ENCODE results near the gene ZSCAN12. TPM values are rescaled to one million over a fixed set of nuclear protein-coding genes. Genes with fewer than 3 reads are reported as not detected.

ZSCAN12 gene
- total RNA-seq, 2 donors from 2014 or later = 5.9 to 10.2 TPM

DNA sequence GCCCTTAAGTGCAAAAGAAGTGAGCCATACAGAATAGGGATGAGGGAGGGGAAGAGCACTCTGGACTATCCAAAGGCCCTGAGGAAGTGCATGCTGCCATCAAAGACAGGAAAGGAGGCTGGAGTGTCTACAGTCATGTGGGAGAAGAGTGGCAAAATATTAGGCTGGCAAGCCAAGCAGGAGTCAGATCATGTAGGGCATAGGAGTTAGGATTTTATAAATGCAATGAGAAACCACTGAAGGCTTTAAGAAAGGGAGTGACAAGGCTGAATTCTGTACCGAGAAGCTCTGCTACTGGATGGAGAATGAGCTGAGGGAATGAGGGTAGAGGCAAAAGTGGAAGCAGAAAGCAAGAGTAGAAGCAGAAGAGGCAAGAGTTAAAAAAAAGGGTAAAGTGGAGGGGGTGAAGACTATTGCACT lies 65.9 kb downstream of the ZSCAN12 start:
- WGBS = 90% methylated on average over 1 of the region's 1 CpG
- Histone ChIP-seq H3K27ac (no peak overlapping the region), H3K27me3 (replicated peaks; ENCODE audit: insufficient read depth) (no peaks in the 10 kb centered on the region), H3K4me3 (no peak overlapping the region), H3K4me1 (replicated peaks) (no peaks in the 10 kb centered on the region), H3K36me3 (no peaks in the 10 kb centered on the region), H3K9me3 (no peaks in the 10 kb centered on the region)
- no peak for DNase-seq (ENCODE audit: low spot score)
- TF ChIP-seq, protein P1, sequence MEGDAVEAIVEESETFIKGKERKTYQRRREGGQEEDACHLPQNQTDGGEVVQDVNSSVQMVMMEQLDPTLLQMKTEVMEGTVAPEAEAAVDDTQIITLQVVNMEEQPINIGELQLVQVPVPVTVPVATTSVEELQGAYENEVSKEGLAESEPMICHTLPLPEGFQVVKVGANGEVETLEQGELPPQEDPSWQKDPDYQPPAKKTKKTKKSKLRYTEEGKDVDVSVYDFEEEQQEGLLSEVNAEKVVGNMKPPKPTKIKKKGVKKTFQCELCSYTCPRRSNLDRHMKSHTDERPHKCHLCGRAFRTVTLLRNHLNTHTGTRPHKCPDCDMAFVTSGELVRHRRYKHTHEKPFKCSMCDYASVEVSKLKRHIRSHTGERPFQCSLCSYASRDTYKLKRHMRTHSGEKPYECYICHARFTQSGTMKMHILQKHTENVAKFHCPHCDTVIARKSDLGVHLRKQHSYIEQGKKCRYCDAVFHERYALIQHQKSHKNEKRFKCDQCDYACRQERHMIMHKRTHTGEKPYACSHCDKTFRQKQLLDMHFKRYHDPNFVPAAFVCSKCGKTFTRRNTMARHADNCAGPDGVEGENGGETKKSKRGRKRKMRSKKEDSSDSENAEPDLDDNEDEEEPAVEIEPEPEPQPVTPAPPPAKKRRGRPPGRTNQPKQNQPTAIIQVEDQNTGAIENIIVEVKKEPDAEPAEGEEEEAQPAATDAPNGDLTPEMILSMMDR (IDR thresholded peaks at IDR 0.05) = no peak
- TF ChIP-seq POLR2A (IDR thresholded peaks at IDR 0.05) = no peak
- TF ChIP-seq POLR2AphosphoS5 (IDR thresholded peaks at IDR 0.05) = no peak
- intact Hi-C loops (cut with DNase I) = no loop called here

DNA sequence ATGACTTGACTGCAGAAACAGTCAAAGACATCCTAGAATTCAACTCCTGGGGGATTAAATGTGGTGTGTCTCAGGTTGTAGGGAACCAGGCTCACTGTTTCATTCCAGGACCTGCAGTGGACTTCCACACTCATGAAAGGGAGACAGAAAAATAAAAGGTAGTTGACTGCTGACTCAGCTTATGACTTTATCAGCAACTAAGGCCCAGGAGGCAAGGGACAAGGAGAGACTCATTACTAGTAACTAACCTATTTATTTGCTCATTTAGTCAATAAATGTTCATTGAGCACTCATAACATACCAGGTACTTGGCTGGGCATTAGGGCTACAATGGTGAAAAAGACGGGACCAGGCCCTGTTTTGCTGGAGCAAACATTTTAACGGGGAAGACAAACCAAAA lies 66.5 kb downstream of the ZSCAN12 start:
- Histone ChIP-seq H3K4me1 (replicated peaks) (no peaks in the 10 kb centered on the region), H3K36me3 (no peaks in the 10 kb centered on the region), H3K4me3 (no peak overlapping the region), H3K27ac (no peak overlapping the region), H3K9me3 (no peaks in the 10 kb centered on the region), H3K27me3 (replicated peaks; ENCODE audit: insufficient read depth) (no peaks in the 10 kb centered on the region)
- WGBS = 78% methylated on average over 2 of the region's 2 CpGs
- TF ChIP-seq, protein P1 (IDR thresholded peaks at IDR 0.05) = no peak
- no peak for TF ChIP-seq POLR2A (IDR thresholded peaks at IDR 0.05)
- no peak for TF ChIP-seq POLR2AphosphoS5 (IDR thresholded peaks at IDR 0.05)
- intact Hi-C loops (cut with DNase I) = no loop called here
- no peak for DNase-seq (ENCODE audit: low spot score)

DNA sequence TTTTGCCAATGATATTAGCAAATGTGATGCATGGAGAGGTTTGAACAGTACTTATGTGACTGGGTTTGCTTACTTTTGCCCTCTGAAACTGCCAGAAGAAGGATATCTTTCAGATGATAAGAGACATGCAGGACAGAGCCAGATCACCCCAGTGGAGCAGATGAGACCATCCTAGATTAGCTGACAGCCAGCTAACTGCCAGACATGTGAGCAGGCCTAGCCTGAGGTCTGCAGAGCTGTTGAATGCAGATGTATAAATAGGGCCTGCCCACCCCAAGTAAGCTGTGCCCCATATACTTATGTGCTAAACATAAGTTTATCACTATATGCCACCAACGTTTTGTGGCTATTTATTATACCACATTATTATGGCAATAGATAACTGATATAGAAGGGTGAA lies 69.5 kb downstream of the ZSCAN12 start:
- TF ChIP-seq, protein P1 (IDR thresholded peaks at IDR 0.05) = no peak
- TF ChIP-seq POLR2AphosphoS5 (IDR thresholded peaks at IDR 0.05) = no peak
- no peak for TF ChIP-seq POLR2A (IDR thresholded peaks at IDR 0.05)
- Histone ChIP-seq H3K36me3 (peaks cover 10% of the 10 kb centered on the region in 2 donors), H3K27me3 (replicated peaks; ENCODE audit: insufficient read depth) (no peaks in the 10 kb centered on the region), H3K4me1 (replicated peaks) (no peaks in the 10 kb centered on the region), H3K4me3 (no peak overlapping the region), H3K9me3 (no peaks in the 10 kb centered on the region), H3K27ac (no peak overlapping the region)
- WGBS = 44% methylated on average over 1 of the region's 1 CpG
- intact Hi-C loops (cut with DNase I) = no loop called here
- DNase-seq (ENCODE audit: low spot score) = no peak

Small RNA genes within 50 kb of the gene (small RNA-seq; reads per million reads assigned to genes)
- 0 reads per million in 2 donors for gene RNU2-45P

Other genes with a start within 250 kb of the ZSCAN12 start
- gene ZSCAN9, start 174.5 kb downstream of the ZSCAN12 start, total RNA-seq = 10 to 100 TPM; 16.7 to 17.3 TPM
- gene ZKSCAN4, start 147.5 kb downstream of the ZSCAN12 start, total RNA-seq = 1 to 10 TPM; 2.7 to 5.8 TPM
- 1 to 10 TPM in 1 of 2 donors, under 1 TPM in 1; 0.14 to 3.9 TPM for gene NKAPL, start 140.4 kb downstream of the ZSCAN12 start, total RNA-seq
- gene ZSCAN26, start 132.6 kb downstream of the ZSCAN12 start, total RNA-seq = 10 to 100 TPM; 25.0 to 30.7 TPM
- gene PGBD1, start 118.2 kb downstream of the ZSCAN12 start, total RNA-seq = 1 to 10 TPM; 4.2 to 4.6 TPM
- gene ZSCAN31, start 63.6 kb downstream of the ZSCAN12 start, total RNA-seq = 10 to 100 TPM; 13.7 to 21.7 TPM
- 1 to 10 TPM; 5.9 to 6.5 TPM for gene ZKSCAN3, start 49.8 kb downstream of the ZSCAN12 start, total RNA-seq
- gene ZSCAN23, start 43.7 kb upstream of the ZSCAN12 start, total RNA-seq = 1 to 10 TPM; 5.3 to 5.7 TPM
- under 1 TPM in 1 of 2 donors, not detected in 1; 0.40 TPM for gene GPX6, start 116.0 kb upstream of the ZSCAN12 start, total RNA-seq
- gene GPX5, start 126.1 kb upstream of the ZSCAN12 start, total RNA-seq = not detected